Breast epithelium (tissue), 3 donors: Measurements from ENCODE around the gene CCNG2.

Experiments used
- CTCF ChIP-seq, 3 donors: fragments of 450-650 bp; IDR thresholded peaks; one replicate each; pipeline ENCODE4 v1.5.1; 2016 to 2017; ENCODE audit warnings: antibody characterized with exemption in 3 of 3, mild to moderate bottlenecking in 3 of 3, moderate library complexity in 3 of 3
- POLR2A ChIP-seq: fragments of 450-650 bp; IDR thresholded peaks from one replicate; pipeline ENCODE4 v1.6.1; 2016; ENCODE audit warnings: antibody characterized with exemption, mild to moderate bottlenecking, moderate library complexity

GRCh38 chr4:77117721-77118120 lies 39.3 kb upstream of the CCNG2 start:
- no peak for TF ChIP-seq CTCF (IDR thresholded peaks at IDR 0.05)
- TF ChIP-seq POLR2A, result no peak
